Measurements from ENCODE around the gene UGT3A2.

UGT3A2 gene

DNA sequence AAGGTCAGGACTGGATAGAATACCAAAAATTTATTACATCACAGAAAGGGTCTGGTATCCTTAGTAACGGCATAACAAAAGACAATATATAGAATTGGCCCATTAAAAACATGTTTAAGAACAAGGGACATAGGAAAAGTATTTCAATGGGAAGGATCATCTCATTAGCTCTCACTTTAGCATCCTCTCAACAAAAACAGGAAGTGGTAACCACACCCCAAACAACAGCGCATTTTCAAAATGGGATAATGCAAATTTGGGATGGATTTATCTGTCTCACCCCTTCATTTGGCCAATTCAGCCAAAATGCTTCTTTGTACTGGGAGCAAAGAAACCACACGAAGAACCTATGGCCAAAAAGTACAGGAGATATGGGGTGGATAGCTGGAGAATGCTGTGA is 65.7 kb downstream of the UGT3A2 start:
- no peak for DNase-seq

DNA sequence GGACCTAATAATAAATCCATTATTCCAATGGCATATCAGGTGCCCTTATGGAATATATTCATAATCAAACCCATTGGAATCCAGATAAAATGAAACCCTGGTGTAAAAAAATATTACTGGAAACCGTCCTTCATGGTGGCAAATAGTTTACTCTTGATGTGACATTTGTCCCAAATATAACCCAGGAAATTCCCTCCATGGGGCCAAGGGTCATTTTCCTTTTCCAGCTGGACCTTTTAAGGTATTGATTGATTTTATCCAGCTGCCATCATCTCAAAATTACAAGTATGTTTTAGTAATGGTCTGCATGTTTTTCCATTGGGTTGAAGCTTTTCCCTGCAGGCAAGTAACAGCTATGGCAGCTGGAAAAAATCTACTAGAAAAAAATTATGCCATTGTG is 67.1 kb downstream of the UGT3A2 start:
- no peak for DNase-seq

DNA sequence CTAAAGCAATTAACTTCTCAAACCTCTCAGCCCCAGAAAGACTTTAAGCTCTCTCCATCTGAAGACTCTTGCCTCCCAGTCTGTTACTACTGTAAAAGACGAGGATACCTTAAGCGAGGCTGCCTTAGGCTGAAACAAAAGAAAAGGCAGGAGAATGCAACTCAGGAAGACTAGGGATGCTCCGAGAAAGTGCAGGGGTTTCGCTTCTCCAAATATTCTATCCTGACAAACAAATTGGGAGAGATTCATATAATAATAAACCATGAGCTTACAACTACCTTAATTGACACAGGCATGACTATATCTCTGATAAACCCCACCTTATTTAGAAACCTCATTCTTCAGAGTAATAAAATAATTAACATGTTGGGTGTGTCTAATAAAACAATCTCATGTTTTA is 70.6 kb downstream of the UGT3A2 start:
- DNase-seq, result no peak

DNA sequence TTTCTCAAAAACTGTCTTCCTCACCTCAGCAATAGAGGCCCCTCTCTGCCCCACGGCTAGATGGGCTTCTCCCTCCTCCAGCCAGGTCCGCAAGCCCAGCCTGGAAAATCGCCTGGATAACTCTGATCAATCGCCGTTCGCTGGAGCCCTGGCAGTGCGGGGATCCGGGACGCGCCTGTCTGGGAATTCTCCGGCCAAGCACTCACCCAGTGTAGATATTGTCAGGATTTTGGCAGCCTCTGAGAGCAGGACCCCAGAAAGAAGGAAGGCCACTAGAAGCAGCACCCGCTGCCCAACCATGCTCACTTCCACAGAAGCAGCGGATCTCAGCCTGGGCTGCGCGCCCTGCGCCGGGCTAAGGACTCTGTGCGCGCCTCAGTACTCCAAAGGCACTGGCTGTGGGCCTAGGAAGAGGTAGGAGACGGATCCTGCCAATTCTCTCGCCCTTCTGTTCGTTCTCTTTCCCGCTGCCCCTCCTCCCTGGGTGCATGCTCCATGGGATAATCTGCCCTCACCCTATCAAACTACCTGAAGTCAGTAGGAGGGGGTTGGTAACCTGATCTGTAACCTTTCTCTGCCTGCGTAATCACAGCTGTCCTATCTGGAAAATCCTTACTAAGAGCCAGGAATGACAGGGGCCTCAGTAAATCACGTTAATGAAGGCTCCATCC is 75.6 kb downstream of the UGT3A2 start, which contains the start of gene UGT3A1:
Gene UGT3A1 (minus strand): TSS at position 450 of the 671 bp plus-strand sequence. CDS start 150 bp downstream, at position 300.
- DNase-seq, result no peak

DNA sequence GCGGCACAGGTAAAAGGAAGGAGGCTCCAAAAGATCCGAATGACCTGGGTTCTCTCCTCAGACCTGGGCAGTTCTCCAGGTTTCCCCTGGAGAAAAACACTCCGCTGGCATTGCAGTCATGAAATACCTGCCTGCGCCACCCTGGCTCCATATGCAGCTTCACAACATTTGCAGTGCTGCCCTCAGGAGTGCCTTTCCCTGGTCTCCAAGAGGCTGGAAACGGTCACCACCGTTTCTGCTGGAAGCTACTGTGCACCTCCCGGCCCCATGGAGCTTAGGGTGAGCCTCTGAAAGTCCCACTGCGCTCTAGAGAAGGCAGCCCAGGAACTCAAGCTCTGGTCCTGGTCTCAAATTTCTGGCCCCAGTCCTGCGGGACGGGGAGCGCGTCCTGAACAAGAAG is 76.2 kb downstream of the UGT3A2 start:
- DNase-seq, result no peak

DNA sequence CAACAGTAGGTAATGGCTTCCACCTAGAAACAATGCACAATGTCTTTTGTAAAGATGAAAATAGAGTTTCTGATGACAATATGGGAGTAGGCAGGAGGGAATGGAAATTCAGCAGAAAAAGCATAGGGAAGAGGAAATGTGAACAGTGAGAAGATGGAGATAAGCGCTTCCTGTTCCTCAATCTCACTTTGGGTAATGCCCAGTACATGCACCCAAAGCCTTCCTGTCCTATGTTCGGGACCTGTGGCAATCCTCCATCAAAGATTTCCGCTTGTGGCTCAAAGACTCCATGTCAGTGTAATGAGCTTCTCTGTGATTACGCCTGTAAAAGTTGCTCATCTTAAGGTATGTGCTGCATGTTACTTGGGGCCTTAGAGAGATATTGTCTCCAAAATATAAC is 78.2 kb downstream of the UGT3A2 start:
- no peak for DNase-seq

DNA sequence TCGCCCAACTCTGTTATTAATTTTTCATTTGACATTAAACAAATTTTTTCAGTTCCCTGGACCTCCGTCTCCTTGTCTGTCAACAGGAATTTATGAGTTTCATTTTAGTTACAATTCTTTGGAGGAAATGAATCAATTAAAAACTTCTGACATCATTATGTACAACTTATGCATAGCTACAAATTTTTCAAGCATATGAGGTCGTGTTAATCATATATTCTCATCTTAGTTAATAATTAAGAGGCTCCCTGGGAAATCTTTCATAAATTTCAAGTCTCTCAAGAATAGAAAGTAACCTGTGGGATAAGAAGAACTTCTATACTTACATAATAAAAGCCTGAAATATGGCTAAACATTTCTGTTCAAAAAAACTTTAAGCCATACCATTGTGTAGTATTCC is 78.9 kb downstream of the UGT3A2 start:
- no peak for DNase-seq
